GM21737 (cell line): ENCODE results near the gene MICOS13.
"Not testable (repeated sequence)": the region's sequence is repeated elsewhere in the genome, so short reads cannot be mapped to it uniquely, and the experiment has no call there.

Source experiments
- ATAC-seq: cut with Tn5 transposase; IDR thresholded peaks from one replicate; pipeline ENCODE4 v1.9.1; 2021; ENCODE audit warnings: mild to moderate bottlenecking, moderate library complexity; ENCODE audit not compliant: unreplicated experiment

Gene MICOS13, protein sequence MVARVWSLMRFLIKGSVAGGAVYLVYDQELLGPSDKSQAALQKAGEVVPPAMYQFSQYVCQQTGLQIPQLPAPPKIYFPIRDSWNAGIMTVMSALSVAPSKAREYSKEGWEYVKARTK

GRCh38 chr19:5680437-5681368, at the start of gene MICOS13, which contains the start of gene HSD11B1L:
MICOS13 (minus strand) TSS chr19:5680516; CDS start chr19:5680486, 30 bp downstream.
HSD11B1L (plus strand) TSS chr19:5681027; CDS start chr19:5684833, 3,806 bp downstream.
- ATAC-seq, result peak; percentile 82

DNA sequence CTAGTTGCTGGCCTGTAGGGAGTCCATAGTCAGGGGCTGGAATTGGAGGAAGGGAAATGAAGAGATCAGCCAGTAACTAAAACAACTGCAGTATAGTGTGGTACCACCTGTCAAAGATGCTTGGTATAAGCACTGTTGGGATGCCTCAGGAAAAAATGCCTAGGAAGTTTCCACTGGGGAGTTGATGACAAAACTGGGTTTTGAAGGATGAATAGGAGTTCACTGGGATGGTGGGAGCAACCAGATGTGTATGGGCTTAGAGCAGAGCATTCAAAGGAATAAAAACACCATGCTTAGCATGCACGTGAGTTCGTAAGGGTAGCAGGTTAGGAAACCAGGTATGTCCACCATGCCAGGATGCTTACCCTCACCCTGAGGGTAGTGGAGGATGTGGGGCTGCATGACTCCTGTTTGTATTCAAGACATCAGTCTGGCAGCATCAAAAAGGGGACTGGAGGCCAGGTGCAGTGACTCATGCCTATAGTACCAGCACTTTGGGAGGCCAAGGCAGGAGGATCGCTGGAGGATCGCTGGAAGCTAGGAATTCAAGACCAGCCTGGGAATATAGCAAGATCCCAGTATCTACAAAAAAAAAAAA, 47.2 kb upstream of the MICOS13 start:
- no peak for ATAC-seq

GRCh38 chr19:5719961-5720790, 39.9 kb upstream of the MICOS13 start, which contains the start of the genes CATSPERD and LONP1:
CATSPERD (plus strand) TSS chr19:5720637; CDS start chr19:5720738, 101 bp downstream.
LONP1 (minus strand) TSS chr19:5720146; CDS start chr19:5720132, 14 bp downstream.
- peak; percentile 80 for ATAC-seq

DNA sequence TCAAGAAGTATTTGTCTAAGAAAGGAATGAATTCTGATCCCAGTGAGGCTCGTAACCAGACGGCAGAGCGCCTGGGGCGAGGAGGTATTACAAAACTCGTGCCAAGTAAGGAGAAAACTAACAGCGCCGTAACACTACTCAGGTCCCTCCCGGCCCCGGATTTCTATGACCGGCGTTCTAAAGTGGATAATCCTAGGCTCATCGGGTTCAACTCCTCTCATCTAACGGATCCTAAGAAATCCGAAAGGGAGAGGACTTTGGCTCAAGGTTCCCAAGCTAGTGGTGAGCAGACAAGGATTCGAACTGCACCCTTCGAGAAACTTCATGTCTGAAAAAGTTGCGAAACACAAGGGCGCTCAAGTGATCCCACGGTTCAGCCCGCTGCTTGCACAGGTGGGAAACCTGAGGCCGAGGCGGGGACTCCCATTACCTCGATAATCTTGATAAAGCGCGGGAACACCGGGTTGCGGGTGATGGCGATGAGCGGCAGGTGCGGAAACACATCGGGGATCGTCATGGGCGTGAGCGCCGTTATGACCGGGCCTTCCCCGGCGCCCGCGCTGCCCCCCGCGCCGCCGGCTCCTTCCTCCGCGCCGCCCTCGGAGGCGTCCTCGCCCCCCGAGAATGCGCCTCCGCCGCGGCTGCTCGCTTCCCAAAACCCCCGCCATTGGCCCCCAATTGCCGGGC, 39.1 kb upstream of the MICOS13 start:
- ATAC-seq, result peak; percentile 9

GRCh38 chr19:5718579-5719273, 38.4 kb upstream of the MICOS13 start:
- no peak for ATAC-seq

DNA sequence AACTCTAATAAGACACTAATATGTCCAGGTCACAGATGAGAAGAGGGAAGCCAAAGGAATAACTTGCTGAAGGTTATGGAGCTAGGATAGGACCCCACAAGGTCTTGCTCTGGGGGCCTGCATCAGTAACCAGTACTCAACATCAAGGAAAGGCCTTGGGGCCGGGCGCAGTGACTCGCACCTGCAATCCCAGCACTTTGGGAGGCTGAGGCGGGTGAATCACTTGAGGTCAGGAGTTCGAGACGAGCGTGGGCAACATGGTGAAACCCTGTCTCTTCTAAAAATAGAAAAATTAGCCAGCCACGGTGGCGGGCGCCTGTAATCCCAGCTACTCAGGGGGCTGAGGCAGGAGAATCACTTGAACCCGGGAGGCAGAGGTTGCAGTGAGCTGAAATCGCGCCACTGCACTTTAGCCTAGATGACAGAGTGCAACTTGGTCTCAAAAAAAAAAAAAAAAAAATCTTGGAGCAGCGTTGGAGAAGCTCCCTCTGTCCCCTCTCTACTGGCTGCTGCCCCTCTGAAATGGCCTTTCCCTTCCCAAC, 37.8 kb upstream of the MICOS13 start:
- ATAC-seq, result no peak

- no peak for ATAC-seq
Observed at GRCh38 chr19:5717215-5717935, 37.1 kb upstream of the MICOS13 start.

GRCh38 chr19:5714816-5715215, 34.5 kb upstream of the MICOS13 start:
- no peak for ATAC-seq

DNA sequence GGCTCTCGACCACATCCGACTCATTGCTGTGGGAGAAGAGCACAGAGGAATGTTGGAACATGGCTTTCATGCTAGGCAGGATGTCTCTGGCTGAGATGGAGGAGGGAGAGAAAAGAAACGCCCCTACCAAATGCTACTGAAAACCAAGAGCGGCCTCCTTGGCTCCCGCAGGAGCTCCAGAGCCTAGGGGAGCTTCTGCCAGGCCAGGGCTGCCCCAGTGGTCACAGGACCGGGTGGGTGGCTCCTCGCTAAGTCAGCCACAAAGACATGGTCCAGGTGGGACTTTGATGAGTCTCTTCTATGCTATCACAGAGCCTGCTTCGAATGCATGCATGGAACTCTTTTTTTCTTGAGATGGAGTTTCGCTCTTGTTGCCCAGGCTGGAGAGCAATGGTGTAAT, 32.9 kb upstream of the MICOS13 start:
- no peak for ATAC-seq

- ATAC-seq, result no peak
Observed at GRCh38 chr19:5711713-5712161, 31.4 kb upstream of the MICOS13 start.

GRCh38 chr19:5711025-5711424, 30.7 kb upstream of the MICOS13 start:
- ATAC-seq, result no peak

GRCh38 chr19:5707576-5708575, 27.6 kb upstream of the MICOS13 start:
- no peak for ATAC-seq

- no peak for ATAC-seq
Observed at GRCh38 chr19:5706876-5707573, 26.7 kb upstream of the MICOS13 start.

DNA sequence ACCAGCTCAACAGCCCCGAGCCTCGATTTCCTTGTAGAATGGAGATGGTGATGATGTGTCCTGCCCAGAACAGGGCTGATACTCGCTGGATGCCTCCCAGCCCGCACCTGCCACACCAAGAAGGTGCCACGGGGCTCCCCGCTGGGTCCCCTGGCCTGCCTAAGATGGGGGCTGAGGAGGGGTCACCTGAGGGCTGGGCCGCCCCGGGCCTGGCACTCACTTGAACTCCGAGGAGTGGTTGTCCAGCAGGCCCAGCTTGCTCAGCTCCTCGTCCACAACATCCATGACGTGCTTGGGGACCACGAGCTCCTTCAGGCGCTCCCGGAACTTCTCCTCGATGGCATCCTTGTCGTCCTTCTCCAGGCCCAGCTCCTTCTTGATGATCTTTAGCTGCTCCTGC, 25.2 kb upstream of the MICOS13 start:
- no peak for ATAC-seq

GRCh38 chr19:5703819-5704818, 23.8 kb upstream of the MICOS13 start:
- no peak for ATAC-seq

DNA sequence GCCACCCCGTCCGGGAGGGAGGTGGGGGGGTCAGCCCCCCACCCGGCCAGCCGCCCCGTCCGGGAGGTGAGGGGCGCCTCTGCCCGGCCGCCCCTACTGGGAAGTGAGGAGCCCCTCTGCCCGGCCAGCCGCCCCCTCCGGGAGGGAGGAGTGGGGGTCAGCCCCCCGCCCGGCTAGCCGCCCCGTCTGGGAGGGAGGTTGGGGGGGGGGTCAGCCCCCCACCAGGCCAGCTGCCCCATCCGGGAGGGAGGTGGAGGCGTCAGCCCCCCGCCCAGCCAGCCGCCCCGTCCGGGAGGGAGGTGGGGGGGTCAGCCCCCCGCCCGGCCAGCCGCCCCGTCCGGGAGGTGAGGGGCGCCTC, 21.7 kb upstream of the MICOS13 start:
- not testable (repeated sequence) for ATAC-seq
